Stimulated activated CD4-positive, alpha-beta T cell treated with anti-CD3 and anti-CD28 coated beads, Interleukin-12 subunit alpha, Interleukin-12 subunit beta, amount 100 ng/mL, for 24 hours (primary cell): ENCODE results near the gene KCTD5.
"Not testable (repeated sequence)": the region's sequence is repeated elsewhere in the genome, so short reads cannot be mapped to it uniquely, and the experiment has no call there.

Experiments
- DNase-seq, 2 experiments: peaks; one replicate each; pipeline ENCODE4 v3.0.0-alpha.2; 2020; ENCODE audit warnings: low read depth in 2 of 2

The KCTD5 gene

GRCh38 chr16:2696601-2697250 is 14.4 kb downstream of the KCTD5 start:
- not testable (repeated sequence) for DNase-seq

GRCh38 chr16:2697401-2697948 is 15.2 kb downstream of the KCTD5 start:
- no peak for DNase-seq

- DNase-seq = no peak
Measured at GRCh38 chr16:2698103-2698870, 16.0 kb downstream of the KCTD5 start.

- no peak for DNase-seq
Measured at GRCh38 chr16:2698965-2699750, 16.8 kb downstream of the KCTD5 start.

GRCh38 chr16:2699791-2700600 is 17.7 kb downstream of the KCTD5 start:
- DNase-seq = no peak

GRCh38 chr16:2700786-2701185 is 18.5 kb downstream of the KCTD5 start:
- DNase-seq = no peak

- no peak for DNase-seq
Measured at GRCh38 chr16:2701272-2701671, 18.9 kb downstream of the KCTD5 start.

GRCh38 chr16:2701713-2702437 is 19.6 kb downstream of the KCTD5 start:
- DNase-seq = no peak

- DNase-seq = no peak
Measured at GRCh38 chr16:2702438-2702825, 20.1 kb downstream of the KCTD5 start.

- no peak for DNase-seq
Measured at GRCh38 chr16:2702871-2703745, 20.8 kb downstream of the KCTD5 start.

GRCh38 chr16:2704166-2704982 is 22.1 kb downstream of the KCTD5 start:
- DNase-seq = no peak

GRCh38 chr16:2704983-2705275 is 22.6 kb downstream of the KCTD5 start:
- DNase-seq = no peak

- DNase-seq = no peak
Measured at GRCh38 chr16:2705351-2705750, 23.0 kb downstream of the KCTD5 start.

GRCh38 chr16:2706085-2706484 is 23.8 kb downstream of the KCTD5 start:
- DNase-seq = no peak

- no peak for DNase-seq
Measured at GRCh38 chr16:2706611-2707311, 24.4 kb downstream of the KCTD5 start.

GRCh38 chr16:2707368-2708289 is 25.3 kb downstream of the KCTD5 start:
- DNase-seq = no peak

GRCh38 chr16:2708290-2708639 is 25.9 kb downstream of the KCTD5 start:
- no peak for DNase-seq
